SH-SY5Y (cell line): ENCODE data around the gene KIF17.

Experiments used
- GATA2 ChIP-seq: IDR thresholded peaks from 2 replicates; pipeline ENCODE4 v1.6.1; 2011; ENCODE audit warnings: mild to moderate bottlenecking, low read depth, low read length
- GATA3 ChIP-seq: IDR thresholded peaks from 2 replicates; pipeline ENCODE4 v1.6.1; 2011; ENCODE audit warnings: low read depth, mild to moderate bottlenecking, low read length, moderate library complexity

DNA sequence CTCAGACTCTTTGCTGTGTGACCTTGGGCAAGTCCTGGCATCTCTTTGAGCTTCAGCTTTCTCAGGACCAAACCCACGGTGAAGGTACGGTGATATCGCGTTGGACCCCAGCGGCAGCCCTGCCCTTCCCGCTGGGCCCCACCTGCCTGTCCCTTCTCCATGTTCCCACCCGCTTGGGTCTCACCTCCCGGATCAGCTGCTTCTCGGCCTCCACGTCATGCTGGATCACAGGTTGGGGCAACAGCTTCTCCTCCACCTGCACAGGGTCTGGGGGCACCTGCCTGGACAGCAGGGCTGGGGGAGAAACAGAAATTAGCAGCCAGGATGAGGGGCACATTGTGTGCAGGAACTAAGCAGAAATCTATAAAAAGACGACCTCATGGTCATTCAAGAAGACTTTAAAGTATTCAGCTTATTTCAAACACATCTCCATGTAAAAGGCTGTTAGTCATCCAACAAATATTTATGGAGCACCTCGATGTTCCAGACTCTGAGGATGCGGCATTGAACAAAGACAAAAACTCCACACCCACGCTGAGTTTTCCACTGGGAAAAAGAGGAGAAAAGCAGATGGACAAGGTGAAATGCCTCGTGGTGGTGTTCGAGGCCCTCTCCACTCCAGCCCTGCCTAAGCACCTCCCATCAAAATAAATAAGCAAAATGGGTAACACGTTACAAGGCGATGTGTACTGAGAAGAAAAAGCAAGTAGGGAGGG is 19.5 kb downstream of the KIF17 start:
- no peak for TF ChIP-seq GATA2
- no peak for TF ChIP-seq GATA3
